Upper lobe of left lung (tissue), 4 donors: ENCODE measurements around the gene RNF207.

Experiments
- CTCF ChIP-seq, 6 experiments: fragments of 450-650 bp in 4 of 6; fragments of 200-600 bp in 2 of 6; sonication (generic) in 2 of 6; IDR thresholded peaks; one replicate each; pipeline ENCODE4 v1.5.1; 2016 to 2019; ENCODE audit warnings: antibody characterized with exemption in 6 of 6
- POLR2AphosphoS5 ChIP-seq, 2 donors: sonication (generic); formaldehyde crosslinking; IDR thresholded peaks; one replicate each; pipeline ENCODE4 v1.5.1; 2017; ENCODE audit warnings: antibody characterized with exemption in 2 of 2

- no peak for TF ChIP-seq CTCF (IDR thresholded peaks at IDR 0.05)
- no peak for TF ChIP-seq POLR2AphosphoS5 (IDR thresholded peaks at IDR 0.05)
Measured at GRCh38 chr1:6197746-6198427, 8.0 kb upstream of the RNF207 start.
